Germinal center (tissue), 1 donor: ENCODE data around the gene PRR19.

Source experiments
- DNase-seq: peaks from one replicate; pipeline ENCODE4 v3.0.0; 2012; ENCODE audit warnings: mixed read lengths, low spot score

PRR19 gene

GRCh38 chr19:42283188-42284065, 18.5 kb upstream of the PRR19 start:
- peak; percentile 96 for DNase-seq

GRCh38 chr19:42284066-42284501, 17.8 kb upstream of the PRR19 start:
- DNase-seq = peak; percentile 90

- DNase-seq = no peak
Measured at GRCh38 chr19:42284591-42285341, 17.2 kb upstream of the PRR19 start.

- peak; percentile 62 for DNase-seq
Measured at GRCh38 chr19:42285541-42285941, 16.4 kb upstream of the PRR19 start.

DNA sequence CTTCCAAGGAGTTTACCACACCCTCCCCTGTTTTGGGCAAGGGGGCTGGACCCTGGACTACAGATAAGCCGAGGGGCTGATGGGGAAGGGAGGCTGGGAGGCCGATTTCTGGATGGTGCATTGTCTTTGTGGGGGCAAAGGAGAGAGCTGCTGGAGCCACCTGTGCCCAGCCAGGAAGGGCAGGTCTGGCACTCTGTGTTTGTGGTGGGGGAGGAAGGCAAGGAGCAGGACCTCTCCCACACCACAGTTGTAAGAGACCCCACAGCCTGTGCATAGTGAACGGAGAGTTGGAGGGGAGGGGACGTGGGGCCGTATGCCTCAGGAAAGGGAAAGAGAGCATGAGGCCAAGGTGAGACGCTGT, 16.0 kb upstream of the PRR19 start:
- no peak for DNase-seq

- DNase-seq = no peak
Measured at GRCh38 chr19:42286349-42287016, 15.4 kb upstream of the PRR19 start.

GRCh38 chr19:42287017-42287826, 14.7 kb upstream of the PRR19 start:
- DNase-seq = no peak

GRCh38 chr19:42287827-42288107, 14.2 kb upstream of the PRR19 start:
- DNase-seq = no peak

DNA sequence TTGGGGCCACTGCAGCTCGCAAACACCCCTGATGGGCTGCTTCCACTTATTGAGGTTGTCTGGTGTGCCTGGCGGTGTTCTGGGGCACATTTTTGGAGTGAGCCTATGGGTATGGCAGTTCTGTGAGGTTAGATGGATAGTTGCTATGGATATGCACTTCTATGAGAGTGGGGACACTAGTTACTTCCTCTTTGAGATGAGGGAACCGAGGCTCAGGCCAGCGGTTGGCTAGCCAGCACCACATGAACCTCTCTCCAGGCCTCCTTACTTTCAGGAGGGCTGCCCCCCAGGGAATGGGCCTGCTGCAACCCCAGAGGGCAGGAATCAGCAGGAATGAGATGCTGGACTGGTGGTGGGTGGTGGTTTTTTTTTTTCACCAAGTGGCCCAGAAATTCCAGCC, 13.5 kb upstream of the PRR19 start:
- DNase-seq = no peak

DNA sequence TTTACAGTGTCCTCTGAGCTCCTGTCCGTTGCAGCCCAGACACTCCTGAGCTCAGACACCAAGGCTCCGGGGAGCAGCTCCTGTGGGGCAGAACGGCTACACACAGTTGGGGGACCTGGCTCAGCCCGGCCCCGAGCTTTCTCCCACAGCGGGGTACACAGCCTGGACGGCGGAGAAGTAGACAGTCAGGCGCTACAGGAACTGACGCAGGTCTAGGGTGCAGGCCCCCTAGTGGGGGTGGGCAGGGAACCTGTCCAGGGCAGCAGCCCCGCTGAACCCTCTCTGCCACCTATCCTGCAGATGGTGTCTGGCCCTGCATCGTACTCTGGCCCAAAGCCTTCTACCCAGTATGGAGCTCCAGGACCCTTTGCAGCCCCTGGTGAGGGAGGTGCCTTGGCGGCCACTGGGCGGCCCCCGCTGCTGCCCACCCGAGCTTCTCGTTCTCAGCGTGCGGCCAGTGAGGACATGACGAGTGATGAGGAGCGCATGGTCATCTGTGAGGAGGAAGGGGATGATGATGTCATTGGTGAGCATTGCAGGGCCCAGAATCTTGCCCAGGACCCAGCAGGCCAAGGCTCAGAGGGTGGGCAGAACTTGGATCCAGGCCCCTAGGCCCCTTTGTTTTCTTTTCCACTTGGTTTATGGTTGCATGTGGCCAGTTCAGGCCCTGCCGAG, 12.9 kb upstream of the PRR19 start:
- DNase-seq = no peak

- no peak for DNase-seq
Measured at GRCh38 chr19:42289556-42290041, 12.3 kb upstream of the PRR19 start.

- DNase-seq = no peak
Measured at GRCh38 chr19:42290136-42290522, 11.8 kb upstream of the PRR19 start.

DNA sequence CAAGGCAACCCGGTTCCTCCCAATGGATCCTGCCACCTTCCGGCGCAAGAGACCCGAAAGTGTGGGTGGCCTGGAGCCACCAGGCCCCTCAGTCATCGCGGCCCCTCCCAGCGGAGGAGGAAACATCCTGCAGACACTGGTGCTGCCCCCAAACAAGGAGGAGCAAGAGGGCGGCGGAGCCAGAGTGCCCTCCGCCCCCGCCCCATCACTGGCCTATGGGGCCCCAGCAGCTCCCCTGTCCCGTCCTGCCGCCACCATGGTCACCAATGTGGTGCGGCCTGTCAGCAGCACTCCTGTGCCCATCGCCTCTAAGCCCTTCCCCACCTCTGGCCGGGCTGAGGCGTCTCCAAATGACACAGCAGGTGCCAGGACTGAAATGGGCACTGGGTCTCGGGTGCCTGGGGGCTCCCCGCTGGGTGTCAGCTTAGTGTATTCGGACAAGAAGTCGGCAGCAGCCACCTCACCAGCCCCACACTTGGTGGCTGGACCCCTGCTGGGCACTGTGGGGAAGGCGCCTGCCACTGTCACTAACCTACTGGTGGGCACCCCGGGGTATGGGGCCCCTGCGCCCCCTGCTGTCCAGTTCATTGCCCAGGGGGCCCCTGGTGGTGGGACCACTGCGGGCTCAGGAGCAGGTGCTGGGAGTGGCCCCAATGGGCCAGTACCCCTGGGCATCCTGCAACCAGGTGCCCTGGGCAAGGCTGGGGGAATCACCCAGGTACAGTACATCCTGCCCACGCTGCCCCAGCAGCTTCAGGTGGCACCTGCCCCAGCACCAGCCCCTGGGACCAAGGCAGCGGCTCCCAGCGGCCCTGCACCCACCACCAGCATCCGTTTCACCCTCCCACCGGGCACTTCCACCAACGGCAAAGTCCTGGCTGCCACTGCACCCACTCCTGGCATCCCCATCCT, 11.2 kb upstream of the PRR19 start:
- peak; percentile 79 for DNase-seq

GRCh38 chr19:42291435-42291810, 10.5 kb upstream of the PRR19 start:
- DNase-seq = no peak

DNA sequence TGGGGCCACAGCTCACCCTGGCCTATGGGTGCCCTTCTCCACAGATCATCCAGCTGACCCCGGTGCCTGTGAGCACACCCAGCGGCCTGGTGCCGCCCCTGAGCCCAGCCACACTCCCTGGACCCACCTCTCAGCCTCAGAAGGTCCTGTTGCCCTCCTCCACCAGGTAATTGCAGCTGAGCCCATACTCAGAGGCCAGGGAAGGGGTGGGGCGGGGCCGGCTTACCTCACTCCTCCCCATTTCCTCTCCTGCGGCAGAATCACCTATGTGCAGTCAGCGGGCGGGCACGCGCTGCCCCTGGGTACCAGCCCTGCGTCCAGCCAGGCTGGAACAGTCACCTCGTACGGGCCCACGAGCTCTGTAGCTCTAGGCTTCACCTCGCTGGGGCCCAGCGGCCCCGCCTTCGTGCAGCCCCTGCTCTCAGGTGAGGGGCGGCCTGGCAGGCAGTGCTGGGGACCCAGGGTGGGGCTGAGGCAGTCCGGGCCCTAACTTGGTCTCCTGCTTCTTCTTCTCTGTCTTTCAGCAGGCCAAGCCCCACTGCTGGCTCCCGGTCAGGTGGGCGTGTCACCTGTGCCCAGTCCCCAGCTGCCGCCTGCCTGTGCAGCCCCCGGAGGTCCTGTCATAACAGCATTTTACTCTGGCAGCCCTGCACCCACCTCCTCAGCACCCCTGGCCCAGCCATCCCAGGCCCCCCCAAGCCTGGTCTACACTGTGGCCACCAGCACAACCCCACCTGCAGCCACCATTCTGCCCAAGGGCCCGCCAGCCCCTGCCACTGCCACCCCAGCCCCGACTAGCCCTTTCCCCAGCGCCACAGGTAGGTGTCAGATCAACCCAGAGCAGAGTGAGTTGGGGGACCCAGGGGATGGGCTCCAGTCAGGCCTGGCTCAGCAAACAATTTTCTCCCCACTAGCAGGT, 9.6 kb upstream of the PRR19 start:
- no peak for DNase-seq

GRCh38 chr19:42292963-42293362, 9.0 kb upstream of the PRR19 start:
- no peak for DNase-seq

- no peak for DNase-seq
Measured at GRCh38 chr19:42293540-42293939, 8.4 kb upstream of the PRR19 start.

- no peak for DNase-seq
Measured at GRCh38 chr19:42293948-42294347, 8.0 kb upstream of the PRR19 start.

GRCh38 chr19:42294471-42295137, 7.3 kb upstream of the PRR19 start:
- DNase-seq = no peak
